SW480 (cell line): ENCODE data around the gene FOSB.

ENCODE experiments used
- DNase-seq: peaks from one replicate; pipeline ENCODE4 v3.0.0-alpha.2; 2016; ENCODE audit warnings: low spot score

The FOSB gene

DNA sequence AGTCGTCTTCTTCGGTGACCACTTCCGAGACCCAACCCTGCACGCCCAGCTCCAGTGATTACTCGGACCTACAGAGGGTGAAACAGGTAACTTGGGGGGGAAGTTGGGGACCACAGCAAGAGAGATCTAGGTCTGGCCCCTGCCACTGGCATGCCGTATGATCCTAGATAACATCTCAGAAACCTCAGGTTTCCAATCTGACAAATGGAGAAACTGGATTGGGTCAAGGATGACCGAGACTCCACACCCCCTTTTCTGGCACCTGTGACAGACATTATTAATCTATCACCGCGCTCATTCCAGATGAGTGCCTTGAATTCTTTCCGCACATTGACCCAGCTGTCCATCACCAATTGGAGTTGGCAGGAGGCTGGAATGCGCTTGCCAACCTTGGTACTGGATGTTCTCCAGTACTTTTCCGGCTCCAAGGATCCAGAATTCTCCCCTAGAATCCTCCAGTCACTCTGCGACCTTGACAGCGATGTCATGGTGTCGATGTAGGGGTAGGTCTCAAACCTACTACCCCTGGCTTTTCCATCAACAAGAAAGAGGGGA, 56.9 kb downstream of the FOSB start:
- no peak for DNase-seq
